NCI-H128 (cell line): ENCODE data around the gene DPAGT1.
"Not testable (repeated sequence)": the region's sequence is repeated elsewhere in the genome, so short reads cannot be mapped to it uniquely, and the experiment has no call there.

ENCODE experiments used
- DNase-seq: peaks from one replicate; lab custom pipeline; 2025; ENCODE audit not compliant: unreplicated experiment; lab: John Stamatoyannopoulos, UW

DPAGT1 gene

DNA sequence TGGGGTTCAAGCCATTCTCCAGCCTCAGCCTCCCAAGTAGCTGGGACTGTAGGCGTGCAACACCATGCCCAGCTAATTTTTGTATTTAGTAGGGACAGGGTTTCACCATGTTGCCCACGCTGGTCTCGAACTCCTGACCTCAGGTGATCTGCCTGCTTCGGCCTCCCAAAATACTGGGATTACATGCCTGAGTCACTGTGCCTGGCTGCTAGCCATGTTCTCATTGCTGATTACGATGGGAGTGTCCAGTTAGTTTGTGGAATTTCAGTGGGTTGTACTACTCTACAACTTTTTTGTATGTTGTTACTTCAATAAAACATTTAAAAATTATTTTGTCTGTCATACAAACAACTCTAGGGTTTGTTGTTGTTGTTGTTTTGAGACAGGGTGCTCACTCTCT, 38.9 kb downstream of the DPAGT1 start:
- DNase-seq: no peak

DNA sequence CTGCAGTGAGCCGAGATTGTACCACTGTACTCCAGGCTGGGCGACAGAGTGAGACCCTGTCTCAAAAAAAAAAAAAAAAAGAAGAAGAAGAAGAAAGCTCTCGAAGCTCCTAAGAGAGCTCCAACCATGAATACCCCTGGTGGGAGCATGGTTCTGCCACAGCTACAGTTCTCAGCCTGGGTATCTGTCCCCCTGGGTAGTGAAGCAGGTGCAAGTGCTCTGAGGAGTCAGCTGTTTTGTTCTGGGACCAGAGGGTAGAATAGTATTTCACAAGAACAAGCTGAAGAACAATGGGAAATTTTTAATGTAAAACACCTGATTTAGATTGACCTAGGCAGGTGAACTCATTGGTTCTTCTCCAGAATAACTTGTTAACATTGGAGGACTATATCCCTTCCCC, 40.4 kb downstream of the DPAGT1 start:
- no peak for DNase-seq

DNA sequence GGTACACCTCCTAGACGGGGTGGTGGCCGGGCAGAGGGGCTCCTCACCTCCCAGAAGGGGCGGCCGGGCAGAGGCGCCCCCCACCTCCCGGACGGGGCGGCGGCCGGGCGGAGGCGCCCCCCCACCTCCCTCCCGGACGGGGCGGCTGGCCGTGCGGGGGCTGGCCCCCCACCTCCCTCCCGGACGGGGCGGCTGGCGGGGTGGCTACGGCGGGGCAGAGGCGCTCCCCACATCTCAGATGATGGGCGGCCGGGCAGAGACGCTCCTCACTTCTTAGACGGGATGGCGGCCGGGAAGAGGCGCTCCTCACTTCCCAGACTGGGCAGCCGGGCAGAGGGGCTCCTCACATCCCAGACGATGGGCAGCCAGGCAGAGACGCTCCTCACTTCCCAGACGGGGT, 42.5 kb downstream of the DPAGT1 start:
- not testable (repeated sequence) for DNase-seq

DNA sequence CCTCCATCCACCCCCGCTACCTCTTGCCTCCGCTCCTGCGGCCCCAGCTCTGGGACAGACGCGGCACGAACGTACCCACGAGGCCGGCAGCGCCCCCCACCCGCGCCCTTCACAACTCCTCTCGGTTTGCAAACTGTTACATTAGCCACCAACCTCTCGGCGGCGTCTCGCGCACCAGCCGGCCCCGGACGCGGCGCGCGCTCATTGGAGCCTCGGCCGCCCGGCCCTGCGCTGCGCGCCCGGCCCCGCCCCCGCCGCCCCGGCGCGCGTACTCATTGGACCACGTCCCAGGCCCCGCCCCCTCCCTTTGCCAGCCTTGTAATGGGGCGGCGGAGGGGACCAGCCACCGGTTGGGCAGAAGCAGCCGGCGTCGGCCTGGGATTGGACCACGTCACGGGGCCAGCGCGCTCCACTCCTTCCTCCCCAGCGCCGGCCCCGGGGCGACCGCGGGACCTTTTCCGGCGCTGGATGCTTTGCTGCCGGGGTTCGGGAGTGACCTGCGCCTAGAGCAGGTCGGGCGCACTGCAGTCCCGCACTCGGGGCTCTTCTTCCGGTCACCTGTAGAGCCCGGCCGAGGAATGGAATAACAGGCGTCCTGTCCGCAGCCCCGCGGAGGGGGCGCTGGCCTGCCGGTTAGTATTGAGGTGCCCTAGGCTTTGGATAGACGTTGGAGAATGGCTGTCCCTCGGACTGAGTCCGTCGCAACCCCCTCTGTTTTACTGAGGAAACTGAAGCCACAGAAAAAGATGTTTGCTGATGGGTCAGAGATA, 44.5 kb downstream of the DPAGT1 start, which contains the start of gene HYOU1:
Gene HYOU1 (minus strand): TSS at position 206 of the 770 bp plus-strand sequence. CDS start 1,045 bp downstream, outside the sequence.
- peak; percentile 70 for DNase-seq

DNA sequence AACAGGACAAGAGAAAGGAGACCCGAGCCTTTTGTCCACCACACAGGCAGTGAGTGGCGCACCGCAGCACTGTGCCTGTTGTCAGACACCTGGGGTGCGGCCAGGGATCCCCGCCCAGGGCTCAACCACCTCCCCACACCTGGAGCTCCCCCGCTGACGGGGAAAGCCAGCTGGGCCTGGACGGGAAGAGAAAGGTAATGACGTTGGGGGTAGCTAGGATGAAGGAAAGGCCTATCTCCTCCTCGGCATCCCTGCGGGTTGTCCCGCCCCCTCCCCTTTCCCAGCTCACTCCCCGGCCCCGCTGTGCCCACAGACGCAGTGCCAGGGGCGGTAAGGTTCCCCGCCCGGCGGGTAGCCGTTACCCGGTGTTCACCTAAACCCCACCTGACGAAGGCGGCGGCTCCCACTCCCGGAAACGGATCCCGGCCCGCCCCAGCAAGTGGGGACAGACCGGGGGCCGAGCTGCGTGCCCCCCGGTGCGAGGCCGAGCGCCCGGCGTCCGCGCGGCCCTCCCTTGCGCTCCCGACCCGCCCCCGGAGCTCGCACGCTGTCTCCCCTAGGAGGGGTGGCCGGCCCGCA, 45.1 kb downstream of the DPAGT1 start:
- DNase-seq: peak; percentile 2

DNA sequence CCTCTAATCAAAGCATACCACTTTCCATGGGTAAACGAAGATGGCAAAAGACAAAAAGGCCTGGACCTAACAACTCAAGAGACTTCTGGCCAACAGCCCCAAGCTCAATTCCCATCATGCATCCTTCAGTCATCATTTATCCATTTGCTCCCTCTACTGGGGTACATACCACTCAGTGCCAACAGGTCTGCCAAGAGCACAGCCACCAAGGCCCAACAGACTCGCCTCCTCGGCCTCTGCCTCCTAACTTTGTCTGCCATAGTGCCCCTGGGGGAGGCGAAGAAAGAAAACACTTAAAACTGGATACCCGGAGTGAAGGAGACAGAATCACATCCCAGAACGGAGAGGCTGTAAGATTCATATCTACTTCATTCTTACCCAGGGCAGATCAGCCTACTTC, 45.8 kb downstream of the DPAGT1 start:
- no peak for DNase-seq

DNA sequence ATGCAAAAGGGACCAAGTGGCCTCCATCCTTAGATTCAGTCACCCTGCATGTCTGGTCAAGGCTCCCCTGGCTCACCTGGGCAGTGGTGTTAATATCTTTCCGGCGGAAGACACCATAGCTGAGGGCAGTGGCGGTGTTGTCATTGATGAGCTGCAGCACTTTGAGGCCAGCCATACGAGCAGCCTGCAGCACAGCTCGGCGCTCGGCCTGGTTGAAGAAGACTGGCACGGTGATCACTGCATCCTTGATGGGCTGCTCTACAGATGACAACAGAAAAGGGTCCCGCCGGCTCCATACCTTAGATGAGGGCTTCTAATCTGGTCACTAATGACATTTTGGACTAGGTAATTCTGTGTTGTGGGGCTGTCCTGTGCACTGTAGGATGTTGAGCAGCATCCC, 47.2 kb downstream of the DPAGT1 start:
- no peak for DNase-seq

DNA sequence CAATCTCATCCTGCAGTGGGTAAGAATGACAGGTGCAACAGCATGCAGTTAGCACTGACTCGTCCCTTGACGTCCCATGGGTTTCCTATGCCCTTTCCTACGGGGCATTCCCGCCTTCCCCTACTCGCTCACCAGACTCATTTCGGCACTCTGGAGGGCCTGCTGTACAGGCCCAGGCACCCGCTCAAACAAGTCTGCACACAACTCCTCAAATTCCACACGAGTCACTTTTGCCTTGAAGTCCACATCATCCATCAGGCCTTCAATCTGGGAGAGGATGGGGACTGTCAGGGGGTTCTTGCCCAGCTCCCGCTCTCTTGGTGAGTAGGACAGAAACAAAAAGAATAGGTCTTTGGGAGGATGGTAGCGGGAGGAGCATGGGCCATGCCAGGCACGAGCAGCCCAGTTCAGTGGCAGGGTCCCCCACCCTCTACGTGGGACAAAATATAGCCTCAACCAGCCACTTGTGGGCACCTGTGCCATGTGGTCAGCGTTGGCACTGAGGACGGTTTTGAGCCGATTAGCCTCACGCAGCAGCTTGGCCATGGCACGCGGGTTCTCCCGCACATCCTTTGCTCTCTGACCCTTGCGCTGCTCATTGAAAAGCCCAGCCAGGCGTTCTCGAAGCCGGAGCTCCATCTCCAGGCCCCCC, 49.4 kb downstream of the DPAGT1 start:
- no peak for DNase-seq

DNA sequence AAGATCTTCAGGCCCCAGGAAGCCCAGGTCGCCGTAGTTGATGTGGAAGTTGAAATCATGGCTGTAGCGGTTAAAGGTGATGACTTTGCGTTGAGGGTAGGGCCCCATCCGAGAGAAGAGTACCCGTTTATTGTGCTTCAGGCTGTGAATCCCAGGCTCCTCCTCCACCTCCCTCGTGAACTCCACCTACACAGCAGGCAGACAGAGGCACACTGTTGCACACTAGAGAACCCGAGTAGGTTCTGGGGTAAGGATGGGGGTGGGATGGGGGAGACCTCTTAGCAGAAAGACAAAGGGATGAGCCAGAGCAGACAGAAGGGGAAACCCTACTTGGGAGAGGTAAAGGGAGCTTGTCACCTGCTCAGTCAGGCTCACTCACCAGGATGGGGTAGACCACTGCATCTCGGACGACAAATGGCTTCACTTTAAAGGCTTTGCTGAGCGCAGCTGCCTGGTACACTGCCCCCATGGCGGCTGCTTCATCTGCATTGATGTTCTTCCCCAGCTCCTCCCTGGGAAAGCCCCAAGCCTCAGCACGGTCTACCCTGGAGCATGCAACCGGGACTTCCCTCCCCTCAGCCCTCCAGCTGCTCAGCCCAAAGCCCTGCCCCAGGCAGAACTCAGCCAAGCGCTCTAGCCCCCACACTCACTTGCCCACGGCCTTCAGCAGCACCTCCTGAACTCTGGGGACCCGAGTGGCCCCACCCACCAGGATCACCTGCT, 50.1 kb downstream of the DPAGT1 start:
- no peak for DNase-seq

DNA sequence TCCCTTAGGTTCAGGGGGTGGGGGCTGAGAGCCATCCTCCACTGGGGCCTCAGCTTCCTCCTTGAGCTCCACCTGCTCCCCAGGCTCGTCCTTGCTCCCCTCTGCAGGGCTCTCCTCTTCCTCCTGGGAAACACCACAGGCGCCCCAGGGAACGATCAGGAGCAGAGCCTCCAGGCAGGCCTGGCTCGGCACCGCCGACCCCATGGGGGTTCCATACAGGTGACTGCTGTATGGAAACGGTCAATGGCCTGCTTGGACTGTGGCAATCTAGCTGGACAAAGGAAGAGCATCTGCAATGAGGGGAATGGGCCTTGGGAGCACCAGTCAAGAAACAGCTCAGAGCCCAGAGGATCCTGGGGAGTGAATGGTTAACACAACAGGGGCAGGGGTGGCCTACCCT, 52.6 kb downstream of the DPAGT1 start:
- DNase-seq: no peak

DNA sequence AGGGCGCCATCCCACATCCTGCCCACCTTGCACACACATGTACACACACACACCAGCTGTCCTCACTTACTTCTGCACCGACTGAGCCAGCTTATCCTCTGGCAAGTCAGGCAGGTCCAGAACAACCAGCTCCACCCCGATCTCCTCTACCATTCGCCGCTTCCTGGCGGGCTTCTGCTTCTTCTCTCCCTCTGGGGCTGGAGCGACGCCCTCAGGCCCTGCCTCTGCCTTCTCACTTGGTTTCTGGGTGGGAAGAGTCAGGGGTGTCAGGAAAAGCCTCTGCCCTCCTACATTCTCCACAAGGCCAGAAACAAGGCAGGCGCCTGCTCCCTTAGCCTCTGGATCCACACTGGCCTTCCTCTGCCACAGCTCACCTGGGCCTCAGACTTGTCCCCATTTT, 53.0 kb downstream of the DPAGT1 start:
- no peak for DNase-seq

DNA sequence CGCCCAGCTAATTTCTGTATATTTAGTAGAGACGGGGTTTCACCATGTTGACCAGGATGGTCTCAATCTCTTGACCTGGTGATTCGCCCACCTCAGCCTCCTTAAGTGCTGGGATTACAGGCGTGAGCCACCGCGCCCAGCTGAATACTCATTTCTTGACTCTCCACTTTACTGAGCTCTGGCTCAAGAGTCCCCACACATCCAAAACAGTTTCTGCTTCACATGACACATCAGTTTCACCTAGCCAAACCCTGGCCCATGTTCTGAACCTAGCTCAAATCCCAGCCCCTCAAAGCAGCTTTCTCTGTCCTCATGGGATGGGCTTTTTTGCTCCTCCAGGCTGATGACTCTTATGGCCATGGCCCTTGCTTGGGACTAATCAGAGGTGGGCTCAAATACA, 54.4 kb downstream of the DPAGT1 start:
- no peak for DNase-seq
